HG03039 (cell line): ENCODE results near the gene EEPD1.

Source experiments
- ATAC-seq: cut with Tn5 transposase; IDR thresholded peaks from one replicate; pipeline ENCODE4 v1.9.1; 2021; ENCODE audit warnings: mild to moderate bottlenecking, moderate library complexity; ENCODE audit not compliant: unreplicated experiment

The EEPD1 gene

DNA sequence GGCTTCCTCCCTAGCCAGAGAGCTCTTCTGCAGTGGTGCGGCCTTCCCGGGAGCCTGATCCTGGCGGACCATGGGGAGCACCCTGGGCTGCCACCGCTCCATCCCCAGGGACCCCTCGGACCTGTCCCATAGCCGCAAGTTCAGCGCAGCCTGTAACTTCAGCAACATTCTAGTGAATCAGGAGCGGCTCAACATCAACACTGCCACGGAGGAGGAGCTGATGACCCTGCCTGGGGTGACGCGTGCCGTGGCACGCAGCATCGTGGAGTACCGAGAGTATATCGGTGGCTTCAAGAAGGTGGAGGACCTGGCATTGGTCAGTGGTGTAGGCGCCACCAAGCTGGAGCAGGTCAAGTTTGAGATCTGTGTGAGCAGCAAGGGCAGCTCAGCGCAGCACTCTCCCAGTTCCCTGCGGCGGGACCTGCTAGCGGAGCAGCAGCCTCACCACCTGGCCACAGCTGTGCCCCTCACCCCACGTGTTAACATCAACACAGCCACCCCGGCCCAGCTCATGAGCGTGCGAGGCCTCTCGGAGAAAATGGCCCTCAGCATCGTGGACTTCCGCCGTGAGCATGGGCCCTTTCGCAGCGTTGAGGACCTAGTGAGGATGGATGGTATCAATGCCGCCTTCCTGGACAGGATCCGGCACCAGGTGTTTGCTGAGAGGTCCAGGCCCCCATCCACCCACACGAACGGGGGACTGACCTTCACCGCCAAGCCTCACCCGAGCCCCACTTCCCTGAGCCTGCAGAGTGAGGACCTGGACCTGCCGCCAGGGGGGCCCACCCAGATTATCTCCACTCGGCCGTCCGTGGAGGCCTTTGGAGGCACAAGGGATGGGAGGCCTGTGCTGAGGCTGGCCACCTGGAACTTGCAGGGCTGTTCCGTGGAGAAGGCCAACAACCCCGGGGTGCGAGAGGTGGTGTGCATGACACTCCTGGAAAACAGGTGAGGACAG is 1.5 kb downstream of the EEPD1 start:
- ATAC-seq = no peak

DNA sequence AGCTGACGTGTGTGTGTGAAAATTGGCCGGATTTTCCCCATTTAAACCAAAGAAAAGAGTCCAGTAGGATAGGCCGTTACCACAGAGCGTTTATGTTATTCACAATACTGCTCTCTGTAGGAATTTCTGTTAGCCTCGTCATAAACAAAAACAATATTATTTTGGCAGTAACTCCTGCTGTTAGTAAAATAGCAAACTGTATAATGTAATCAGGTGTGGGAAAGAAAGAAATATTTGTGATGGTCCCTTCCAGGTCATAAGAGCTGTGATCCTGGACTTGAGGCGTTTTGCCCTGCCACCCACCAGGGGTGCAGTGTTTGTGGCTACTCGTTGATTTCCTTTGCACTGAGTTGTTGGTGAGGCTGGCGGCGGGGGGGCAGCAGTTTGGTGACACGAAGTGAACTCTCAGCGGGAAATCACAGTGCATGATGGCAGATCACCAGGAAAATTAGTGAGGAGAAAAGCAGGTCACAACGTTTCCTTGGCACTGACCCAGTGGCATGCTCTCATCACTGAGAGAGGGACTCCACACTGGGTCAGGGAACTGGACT is 2.8 kb downstream of the EEPD1 start:
- no peak for ATAC-seq

DNA sequence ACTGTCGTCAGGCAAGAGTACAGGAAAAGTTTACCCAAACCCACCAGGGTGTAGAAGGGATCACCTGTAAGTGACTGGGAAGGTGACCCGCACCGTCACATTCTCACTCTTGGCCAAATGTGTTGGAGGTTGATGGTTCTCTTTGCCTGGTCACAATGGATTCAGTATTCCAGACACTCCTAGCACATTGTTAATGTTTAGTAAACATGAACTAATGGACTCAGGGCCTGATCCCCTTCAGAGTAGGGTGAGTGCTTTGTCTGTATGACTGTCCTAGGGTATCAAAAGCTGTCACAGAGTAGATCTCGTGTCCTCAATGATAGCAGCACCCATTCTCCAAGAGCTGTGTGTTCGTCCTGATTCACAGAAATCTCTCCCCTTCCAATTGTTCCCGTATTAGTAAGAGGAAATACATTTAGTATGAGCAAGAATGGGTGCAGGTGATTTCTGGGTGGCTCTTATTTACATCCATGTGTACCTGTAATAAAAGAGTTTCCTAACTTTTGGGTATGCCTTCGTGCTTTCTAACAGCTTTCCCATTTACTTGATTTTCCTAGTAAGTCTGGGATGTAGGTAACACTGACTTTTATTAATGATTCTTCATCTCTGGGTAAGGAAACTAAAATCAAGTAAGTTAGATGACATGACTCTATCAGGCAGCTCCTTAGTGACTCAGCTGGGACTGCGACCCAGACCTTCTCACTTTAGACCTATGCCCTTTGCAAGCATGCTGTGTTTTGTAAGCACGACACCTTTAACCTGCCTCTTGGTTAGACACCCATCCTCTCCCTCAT is 4.7 kb downstream of the EEPD1 start:
- no peak for ATAC-seq

DNA sequence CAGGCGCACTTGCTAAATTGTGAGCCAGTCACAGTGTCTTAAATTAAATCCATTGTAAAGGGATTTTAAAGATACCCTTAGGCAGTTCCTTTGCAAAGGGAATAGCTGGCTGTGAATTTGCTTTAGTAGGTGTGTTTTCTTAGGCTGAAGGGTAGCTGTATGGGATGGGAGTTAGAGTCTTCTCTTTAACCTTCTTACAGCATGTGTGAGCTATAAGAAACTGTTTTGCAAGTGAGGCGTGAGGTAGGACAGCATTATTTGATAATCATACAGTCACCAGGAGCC is 5.2 kb downstream of the EEPD1 start:
- no peak for ATAC-seq

DNA sequence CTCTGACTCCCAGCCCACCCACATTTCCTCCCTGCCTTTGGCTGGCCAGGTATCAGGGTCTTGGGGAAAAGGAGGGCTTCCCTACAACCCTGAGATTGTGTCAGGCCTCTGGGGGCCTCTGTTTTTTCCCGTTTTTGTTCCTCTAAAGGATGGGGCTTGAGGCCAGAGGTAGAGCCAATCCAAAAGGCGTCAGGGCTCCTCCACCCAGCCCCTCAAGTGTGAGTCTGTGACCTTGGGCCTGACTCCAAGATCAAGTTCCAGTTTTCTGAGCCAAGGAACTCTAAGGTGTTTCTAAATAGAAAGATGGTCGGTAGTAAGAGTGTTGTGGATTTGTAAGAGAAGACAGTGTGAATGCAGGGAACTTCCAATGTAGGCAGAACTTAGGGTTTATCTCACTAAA is 6.6 kb downstream of the EEPD1 start:
- ATAC-seq = no peak

DNA sequence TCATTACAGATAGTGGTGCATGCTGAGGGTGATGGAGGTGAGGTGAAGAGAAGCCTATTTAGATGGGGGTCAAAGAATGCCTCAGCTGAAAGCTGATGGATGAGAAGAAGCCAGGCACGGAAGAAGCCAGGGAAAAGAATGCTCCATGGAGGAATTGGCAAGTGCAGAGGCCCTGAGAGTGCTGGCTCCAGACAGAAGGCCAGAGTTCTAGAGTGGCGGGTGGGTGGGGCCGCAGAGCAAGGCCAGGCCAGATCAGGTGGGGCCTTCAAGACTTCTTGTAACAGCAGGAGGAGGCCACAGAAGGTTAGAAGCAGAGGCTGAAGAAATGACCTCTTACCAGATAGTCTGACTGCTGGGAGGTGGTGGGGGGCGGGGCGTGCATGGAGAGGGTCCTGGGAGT is 7.3 kb downstream of the EEPD1 start:
- ATAC-seq = no peak

DNA sequence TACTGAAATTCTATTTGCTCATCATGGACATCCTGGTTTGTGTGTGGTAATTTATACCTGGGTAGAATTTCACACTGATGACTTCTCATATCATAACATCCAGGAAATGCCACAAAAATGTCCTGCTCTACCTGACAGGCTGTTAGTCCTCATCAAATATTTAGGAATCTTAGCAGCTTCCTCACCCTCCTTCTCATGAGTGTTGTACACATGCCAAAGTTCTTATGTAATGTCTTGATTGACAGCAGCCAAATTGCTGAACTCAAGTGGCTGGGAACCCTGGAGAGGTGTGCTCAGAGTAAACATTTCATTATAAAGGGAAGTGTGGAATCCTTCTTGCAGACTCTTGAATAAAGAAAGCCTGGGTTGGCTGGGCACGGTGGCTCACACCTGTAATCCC is 8.9 kb downstream of the EEPD1 start:
- no peak for ATAC-seq

DNA sequence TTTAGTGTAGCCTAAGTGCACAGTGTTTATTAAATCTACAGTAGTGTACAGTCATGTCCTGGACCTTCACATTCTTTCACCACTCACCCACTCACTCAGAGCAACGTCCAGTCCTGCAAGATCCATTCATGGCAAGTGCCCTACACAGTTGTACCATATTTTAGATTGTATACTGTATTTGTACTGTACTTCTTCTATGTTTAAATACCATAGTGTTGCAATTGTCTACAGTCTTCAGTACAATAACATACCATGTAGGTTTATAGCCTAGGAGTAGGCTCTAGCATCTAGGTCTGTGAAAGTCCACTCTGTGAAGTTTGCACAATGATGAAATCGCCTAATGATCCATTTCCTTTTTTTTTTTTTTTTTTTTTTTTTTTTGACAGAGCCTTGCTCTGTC is 12.0 kb downstream of the EEPD1 start:
- no peak for ATAC-seq

DNA sequence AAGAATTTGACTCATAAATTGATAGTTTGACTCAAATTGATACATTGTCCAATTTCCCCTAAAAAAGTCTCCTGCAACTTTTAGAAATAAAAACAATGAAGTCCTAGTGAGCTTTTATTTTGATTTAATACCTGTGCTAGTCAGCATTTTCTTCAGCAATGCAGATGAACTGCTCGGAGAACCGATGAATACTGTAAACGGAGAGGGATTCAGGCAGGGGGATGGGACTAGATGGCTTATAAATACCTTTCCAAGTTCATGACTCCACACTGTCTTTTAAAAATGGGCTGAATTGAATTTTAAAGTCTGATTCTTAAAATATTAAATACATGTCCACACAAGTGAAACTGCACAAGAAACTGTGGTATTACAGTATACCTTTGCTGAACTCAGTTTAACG is 12.7 kb downstream of the EEPD1 start:
- no peak for ATAC-seq

DNA sequence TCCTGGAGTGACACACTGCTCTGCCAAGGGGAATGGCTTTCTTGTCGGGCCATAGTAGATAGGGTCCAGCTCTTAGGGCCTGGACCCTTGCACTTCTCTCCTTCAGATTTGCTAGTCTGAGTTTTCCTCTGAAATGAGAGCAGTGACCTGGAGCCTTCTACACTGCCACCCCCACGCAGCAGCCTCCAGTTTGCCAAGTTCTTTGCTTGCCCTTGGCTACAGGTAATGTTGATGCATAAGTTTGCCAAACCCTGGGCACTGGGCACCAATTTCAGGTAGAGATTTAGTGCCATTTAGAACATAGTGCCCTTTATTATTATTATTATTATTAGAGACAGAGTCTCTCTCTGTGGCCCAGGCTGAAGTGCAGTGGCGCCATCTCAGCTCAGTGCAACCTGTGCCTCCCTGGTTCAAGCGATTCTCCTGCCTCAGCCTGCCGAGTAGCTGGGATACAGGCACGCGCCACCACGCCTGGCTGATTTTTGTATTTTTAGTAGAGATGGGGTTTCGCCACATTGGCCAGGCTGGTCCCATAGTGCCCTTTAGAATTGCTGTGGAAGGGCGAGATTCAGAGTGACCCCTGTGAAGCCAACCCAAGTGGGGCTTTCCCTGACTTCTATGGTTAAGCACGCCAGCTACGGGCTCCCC is 14.5 kb downstream of the EEPD1 start:
- ATAC-seq = no peak

DNA sequence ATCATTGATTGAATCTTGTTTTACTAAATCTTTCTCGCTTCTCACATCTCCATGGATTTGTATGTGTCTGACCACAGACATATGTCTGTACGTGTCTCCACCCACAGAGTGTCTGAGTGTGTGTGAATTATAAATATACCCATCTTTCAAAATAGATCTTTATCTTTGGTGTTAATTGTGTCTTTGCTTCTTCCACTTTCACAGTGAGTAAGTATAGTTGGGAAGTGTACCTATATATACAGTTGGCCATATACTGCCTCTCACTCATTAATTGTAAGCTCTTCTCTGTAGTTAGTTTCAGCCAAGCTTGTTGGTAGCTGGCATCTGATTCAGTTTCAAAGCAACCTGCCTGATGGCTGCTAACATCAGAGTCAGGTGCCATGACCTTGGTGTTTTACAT is 18.4 kb downstream of the EEPD1 start:
- ATAC-seq = peak; percentile 53

DNA sequence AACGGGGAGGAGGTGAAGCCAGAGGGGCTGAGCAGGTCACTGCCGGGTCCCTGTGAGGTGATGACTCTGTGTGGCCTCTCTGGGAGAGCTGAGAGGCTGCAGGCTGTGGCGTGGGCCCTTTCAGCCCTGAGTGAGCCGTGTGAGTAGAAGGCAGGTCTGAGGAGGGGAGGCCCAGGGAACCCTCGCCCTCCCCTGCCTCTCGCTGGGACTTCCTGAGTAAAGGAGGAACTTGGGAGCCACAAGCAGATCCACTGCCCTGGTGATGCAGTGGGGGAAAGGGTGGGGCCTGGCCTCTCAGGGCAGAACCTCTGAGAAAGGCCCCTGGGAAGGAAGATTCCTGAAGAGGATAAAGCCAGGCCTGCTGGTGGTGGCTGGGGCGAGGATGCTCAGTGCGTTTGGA is 22.8 kb downstream of the EEPD1 start:
- no peak for ATAC-seq

DNA sequence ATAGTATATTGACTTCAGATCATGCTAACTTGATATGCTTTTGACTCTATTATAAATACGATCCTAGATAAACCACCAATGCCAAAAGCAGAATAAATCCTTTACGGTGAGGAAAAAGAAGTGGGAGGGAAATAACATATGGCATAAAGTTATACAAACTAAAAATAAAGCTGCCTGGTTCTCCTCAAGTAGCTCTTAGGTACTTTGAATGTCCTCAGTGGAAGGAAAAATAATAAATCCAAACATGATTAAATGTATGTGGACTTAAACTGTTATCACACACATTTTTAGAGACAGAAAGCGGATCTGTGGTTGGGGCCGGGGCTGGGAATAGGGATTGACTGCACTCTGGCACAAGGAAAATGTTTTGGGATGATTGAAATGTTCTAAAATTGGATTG is 23.6 kb downstream of the EEPD1 start:
- ATAC-seq = no peak

DNA sequence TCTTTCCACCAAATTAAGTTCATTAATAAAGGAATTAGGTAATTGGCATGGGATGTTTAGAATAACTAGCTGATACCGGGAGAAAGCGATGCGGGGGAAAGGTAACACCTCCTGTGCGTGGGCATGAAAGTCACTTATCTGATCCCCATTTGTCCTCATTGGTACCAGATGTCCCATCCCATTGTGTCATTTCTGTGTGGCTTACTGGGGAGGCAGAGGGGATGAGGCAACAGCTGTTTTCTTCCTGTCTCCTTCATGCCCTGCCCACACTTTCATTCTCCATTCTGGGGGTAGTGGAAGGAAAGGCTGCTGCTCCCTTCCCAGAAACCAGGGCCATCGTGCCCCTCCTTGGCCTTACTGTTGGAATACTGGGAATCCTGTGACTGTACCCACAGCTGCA is 27.1 kb downstream of the EEPD1 start:
- no peak for ATAC-seq

DNA sequence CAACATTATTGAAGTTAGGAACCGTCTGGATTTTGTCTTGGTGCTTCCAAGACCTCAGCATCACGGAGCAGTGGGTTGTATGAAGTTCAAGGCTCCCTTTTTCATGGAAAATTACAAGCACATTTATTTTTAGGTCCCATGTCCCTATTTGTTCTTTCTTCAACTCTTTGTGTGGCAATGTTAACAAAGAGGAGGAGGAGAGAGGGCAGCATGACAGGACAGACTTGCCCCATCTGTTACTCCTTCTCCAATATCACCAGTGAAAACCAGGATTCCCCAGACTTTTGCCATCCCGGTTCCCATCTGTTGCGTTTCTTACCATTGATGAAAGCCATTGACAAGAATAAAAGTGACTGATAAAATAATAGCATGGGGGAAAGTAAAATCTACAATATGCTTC is 28.6 kb downstream of the EEPD1 start:
- no peak for ATAC-seq

DNA sequence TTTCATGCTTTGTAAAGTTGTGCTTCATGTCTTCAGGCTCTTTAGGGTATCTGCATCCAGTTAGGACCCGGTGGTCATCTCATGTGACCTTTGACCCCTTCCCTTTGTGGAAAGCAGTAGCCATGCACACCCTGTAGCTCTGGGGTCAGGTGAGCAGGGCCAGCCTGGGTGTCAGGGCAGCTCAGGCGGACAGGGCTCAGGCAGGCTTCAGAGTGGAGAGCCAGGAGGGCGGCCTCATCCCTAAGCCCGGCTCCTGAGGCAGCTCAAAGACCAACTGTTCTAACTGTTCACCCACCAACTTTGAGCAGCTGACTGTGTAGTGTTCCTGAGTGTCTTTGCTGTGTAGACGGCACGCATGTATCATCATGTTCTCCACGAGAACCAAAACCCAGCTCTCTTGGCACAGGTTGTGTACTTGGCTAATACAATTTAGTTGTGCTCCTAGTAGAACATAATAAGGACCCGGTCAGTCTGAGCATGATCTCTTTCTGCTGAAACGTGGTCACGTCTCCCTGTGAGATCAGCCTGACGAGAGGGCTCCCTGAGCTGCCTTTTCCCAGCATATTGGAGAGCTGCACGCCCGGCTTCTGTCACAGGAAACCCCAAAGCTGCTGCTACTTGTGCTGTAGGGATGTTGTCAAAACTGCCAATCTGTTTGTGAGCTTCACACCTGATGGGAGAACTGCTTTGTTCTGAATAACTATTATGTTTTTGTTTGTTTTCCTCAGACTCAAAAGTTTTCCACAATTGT is 30.0 kb downstream of the EEPD1 start:
- ATAC-seq = no peak

DNA sequence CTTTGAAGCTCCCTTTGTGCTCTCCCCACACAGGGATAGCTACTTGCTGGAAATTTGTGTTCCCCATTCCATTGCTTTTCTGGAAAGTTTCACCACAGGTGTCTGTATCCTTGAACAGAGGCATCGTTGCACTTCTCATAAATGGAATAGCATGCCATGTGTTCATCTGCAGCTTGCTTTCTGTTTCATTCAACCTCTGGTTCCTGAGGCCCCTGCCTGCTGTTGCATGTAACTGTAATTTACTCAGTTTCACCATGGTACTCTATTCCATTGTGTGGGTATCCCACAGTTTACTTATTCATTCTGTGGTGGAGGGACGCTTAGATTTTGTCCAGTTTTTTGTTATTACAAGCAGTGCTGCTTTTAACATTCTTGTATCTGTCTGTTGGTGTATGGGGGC is 32.0 kb downstream of the EEPD1 start:
- no peak for ATAC-seq

DNA sequence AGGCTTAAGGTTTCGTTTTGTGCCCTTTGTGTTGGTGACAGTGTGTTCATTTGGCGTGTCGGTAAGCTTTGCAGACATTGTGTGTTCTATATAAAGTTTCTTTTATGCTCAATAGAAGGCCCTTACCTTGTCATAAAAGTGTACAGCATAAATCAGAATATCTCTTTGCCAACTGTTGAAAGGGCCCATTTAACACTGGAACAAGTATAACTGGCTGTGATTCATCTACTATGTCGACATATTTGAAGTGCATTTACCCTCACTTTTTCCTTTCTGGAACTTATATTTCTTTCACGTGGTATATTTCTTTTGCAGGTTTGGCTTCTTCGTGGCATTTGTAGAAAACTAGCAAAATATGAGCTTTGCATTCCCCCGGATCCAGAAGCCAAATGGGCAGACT is 32.7 kb downstream of the EEPD1 start:
- no peak for ATAC-seq

DNA sequence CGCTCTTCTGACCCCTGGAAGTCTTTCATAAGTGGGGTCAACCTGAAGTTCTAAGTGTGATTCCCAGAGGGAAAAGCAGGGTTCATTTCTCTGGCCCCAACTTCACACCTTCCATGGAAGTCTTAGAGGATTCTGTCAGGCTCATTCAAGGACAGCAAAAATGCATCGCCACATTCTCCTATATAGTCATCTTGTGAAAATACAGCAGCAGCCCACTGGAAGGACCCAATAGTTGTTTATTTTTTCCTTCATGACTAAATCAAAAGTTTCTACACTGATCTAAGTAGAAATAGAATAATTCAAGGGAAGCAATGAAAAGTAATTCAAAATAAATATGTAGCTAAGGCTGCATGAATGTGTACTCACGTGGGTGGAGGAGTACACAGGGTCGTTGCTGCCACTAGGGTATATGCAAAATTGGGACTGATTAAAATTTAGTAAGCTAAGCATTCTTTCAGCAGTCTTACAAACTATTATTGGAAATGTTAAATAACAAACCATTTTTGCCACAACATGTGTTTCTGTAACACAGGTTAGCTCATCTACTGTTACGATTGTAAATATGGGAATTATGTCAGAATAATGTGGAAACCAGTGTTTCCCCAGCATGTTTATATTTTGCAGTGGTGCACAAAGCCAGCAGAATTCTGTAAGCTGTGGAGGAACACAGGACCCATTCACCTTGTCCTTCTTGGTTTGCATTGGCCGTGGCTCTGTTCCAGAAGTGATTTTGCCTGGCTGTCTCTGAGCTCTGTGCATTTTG is 33.5 kb downstream of the EEPD1 start:
- no peak for ATAC-seq

DNA sequence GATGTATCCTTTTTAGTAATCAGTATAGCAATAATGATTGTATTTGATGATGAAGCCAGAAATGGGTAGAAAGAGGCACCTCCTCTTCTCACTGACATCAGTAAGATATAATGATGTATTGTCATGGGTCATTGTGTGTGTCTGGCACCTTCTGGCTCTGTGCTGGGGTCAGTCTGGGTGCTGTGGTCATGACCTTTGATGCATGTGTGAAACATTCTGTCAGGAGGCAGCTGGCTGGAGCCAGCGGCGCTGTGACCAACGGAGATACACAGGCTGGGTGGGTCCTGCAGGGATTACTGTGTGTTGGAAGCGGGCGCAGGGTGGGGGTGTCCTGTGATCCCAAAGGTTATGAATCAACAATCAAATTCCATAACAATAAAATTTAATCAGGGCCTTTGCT is 35.2 kb downstream of the EEPD1 start:
- ATAC-seq = no peak
